ENCODE measurements around the gene AP1M1.

AP1M1 gene

GRCh38 chr19:16207490-16208025 is 9.8 kb downstream of the AP1M1 start:
- DNase-seq (ENCODE audit: low spot score): no peak

- no peak for DNase-seq (ENCODE audit: low spot score)
These were observed 10.5 kb downstream of the AP1M1 start for GRCh38 chr19:16208064-16208759.

- DNase-seq (ENCODE audit: low spot score): no peak
These were observed 11.3 kb downstream of the AP1M1 start for GRCh38 chr19:16208847-16209665.

- DNase-seq (ENCODE audit: low spot score): no peak
These were observed 12.5 kb downstream of the AP1M1 start for GRCh38 chr19:16210168-16210567.

GRCh38 chr19:16213076-16213475 is 15.4 kb downstream of the AP1M1 start:
- DNase-seq (ENCODE audit: low spot score): no peak

GRCh38 chr19:16216744-16217670 is 19.3 kb downstream of the AP1M1 start:
- DNase-seq (ENCODE audit: low spot score): no peak

- no peak for DNase-seq (ENCODE audit: low spot score)
These were observed 20.2 kb downstream of the AP1M1 start for GRCh38 chr19:16217716-16218451.

- DNase-seq (ENCODE audit: low spot score): no peak
These were observed 21.1 kb downstream of the AP1M1 start for GRCh38 chr19:16218851-16219250.

- DNase-seq (ENCODE audit: low spot score): no peak
These were observed 25.1 kb downstream of the AP1M1 start for GRCh38 chr19:16222806-16223205.

GRCh38 chr19:16223746-16224145 is 26.0 kb downstream of the AP1M1 start:
- DNase-seq (ENCODE audit: low spot score): no peak

- no peak for DNase-seq (ENCODE audit: low spot score)
These were observed 26.8 kb downstream of the AP1M1 start for GRCh38 chr19:16224293-16225045.

- DNase-seq (ENCODE audit: low spot score): no peak
These were observed 27.8 kb downstream of the AP1M1 start for GRCh38 chr19:16225279-16226183.

GRCh38 chr19:16226184-16226591 is 28.5 kb downstream of the AP1M1 start:
- no peak for DNase-seq (ENCODE audit: low spot score)

GRCh38 chr19:16226878-16227836 is 29.4 kb downstream of the AP1M1 start:
- no peak for DNase-seq (ENCODE audit: low spot score)

- DNase-seq (ENCODE audit: low spot score): no peak
These were observed 30.3 kb downstream of the AP1M1 start for GRCh38 chr19:16227837-16228636.

- no peak for DNase-seq (ENCODE audit: low spot score)
These were observed 31.1 kb downstream of the AP1M1 start for GRCh38 chr19:16228637-16229321.

GRCh38 chr19:16229322-16229641 is 31.6 kb downstream of the AP1M1 start:
- no peak for DNase-seq (ENCODE audit: low spot score)

All from AG08396 (cell line).